GM10248 (cell line): ENCODE measurements around the gene RNF157.
"Not testable (repeated sequence)": the region's sequence is repeated elsewhere in the genome, so short reads cannot be mapped to it uniquely, and the experiment has no call there.

Source experiments
- CTCF ChIA-PET: fragments of 300-600 bp; sonication (Branson Sonifier 250); formaldehyde crosslinking; extraction: SDS; loops from one replicate; lab custom pipeline; 2021; ENCODE audit warnings: antibody characterized with exemption; lab: Yijun Ruan, JAX
- POLR2A ChIA-PET: fragments of 350-650 bp; sonication (Branson Sonifier 250); formaldehyde crosslinking; extraction: SDS; loops from one replicate; lab custom pipeline; 2020; ENCODE audit warnings: antibody characterized with exemption; lab: Yijun Ruan, JAX
- DNase-seq: peaks from one replicate; pipeline ENCODE4 v3.0.0; 2012; ENCODE audit errors: extremely low spot score
- TF ChIP-seq, protein P1 (sequence below): IDR thresholded peaks from 2 replicates; pipeline ENCODE4 v1.5.1; 2012; ENCODE audit warnings: mild to moderate bottlenecking, low read depth; ENCODE audit errors: extremely low read depth, missing control alignments, control extremely low read depth

RNF157 gene

DNA sequence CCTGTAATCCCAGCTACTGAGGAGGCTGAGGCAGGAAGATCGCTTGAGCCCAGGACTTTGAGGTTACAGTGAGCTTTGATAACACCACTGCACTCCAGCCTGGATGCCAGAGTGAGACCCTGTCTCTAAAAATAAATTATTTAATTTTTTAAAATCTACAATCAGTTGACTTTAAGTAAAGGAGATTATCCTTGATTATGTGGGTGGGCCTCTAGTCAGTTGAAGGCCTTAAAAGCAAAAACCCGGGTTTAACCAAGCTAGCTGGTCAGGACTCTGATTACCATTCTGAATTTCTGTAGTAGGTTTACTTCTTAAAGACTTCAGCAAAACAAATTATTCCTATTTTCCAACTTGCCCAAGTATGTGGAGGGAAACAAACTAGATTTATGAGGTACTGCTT is 4.4 kb downstream of the RNF157 start:
- ChIA-PET CTCF (interaction anchor here (0.9 to 1.0 kb wide), 2 partner anchors 12 to 16 kb away, joined by 3 read pairs; no protein-coding TSS in a partner anchor), POLR2A (no interaction called here)
- TF ChIP-seq, protein P1, sequence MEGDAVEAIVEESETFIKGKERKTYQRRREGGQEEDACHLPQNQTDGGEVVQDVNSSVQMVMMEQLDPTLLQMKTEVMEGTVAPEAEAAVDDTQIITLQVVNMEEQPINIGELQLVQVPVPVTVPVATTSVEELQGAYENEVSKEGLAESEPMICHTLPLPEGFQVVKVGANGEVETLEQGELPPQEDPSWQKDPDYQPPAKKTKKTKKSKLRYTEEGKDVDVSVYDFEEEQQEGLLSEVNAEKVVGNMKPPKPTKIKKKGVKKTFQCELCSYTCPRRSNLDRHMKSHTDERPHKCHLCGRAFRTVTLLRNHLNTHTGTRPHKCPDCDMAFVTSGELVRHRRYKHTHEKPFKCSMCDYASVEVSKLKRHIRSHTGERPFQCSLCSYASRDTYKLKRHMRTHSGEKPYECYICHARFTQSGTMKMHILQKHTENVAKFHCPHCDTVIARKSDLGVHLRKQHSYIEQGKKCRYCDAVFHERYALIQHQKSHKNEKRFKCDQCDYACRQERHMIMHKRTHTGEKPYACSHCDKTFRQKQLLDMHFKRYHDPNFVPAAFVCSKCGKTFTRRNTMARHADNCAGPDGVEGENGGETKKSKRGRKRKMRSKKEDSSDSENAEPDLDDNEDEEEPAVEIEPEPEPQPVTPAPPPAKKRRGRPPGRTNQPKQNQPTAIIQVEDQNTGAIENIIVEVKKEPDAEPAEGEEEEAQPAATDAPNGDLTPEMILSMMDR = no peak
- no peak for DNase-seq

DNA sequence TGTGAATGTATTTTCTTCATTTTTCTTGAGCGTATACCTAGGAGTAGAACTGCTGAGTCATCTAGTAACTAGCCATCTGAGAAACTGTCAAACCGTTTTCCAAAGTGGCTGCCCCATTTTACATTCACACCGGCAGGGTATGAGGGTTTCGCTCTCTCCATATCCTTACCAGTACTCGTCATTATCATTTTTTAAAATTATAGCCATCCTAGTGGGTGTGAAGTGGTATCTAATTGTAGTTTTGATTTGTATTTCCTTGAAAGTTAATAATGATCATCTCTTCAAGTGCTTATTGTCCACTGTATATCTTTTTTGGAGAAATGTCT is 6.0 kb downstream of the RNF157 start:
- POLR2A ChIA-PET = no interaction called here
- TF ChIP-seq, protein P1 = no peak
- CTCF ChIA-PET = interaction anchor here (1.0 to 2.1 kb wide), 5 partner anchors 13 to 50 kb away, joined by 3 to 6 read pairs (median 3); no protein-coding TSS in a partner anchor
- DNase-seq = no peak

DNA sequence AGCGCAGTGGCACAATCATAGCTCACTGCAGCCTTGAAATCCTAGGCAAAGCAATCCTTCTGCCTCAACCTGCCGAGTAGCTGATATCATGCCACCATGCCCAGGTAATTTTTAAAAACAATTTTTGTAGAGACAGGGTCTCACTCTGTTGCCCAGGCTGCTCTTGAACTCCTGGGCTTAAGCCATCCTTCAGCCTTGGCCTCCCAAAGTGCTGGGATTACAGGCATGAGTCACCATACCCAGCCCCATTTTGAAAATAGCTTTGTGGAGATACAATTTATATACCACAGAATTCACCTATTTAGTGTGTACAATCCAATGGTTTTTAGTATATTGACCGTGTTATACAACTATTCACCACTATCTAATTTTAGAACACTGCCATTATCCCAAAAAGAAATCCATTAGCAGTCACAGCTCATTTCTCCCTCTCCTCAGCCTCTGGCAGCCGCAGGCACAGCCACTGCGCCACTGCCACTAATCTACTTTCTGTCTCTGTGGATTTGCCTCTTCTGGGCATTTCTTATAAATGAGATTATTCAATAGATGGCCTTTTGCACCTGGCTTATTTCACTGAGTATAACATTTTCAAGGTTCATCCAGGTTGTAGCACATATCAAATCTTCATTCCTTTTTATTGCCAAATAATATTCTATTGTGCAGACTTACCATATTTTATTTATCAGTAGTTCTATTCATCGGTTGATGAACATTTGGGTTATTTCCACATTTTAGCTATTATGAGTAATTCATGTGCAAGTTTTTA is 6.5 kb downstream of the RNF157 start:
- no peak for DNase-seq
- ChIA-PET POLR2A (no interaction called here), CTCF (interaction anchor here (1.0 to 2.1 kb wide), 7 partner anchors 10 to 50 kb away, joined by 3 to 6 read pairs (median 3); no protein-coding TSS in a partner anchor)
- TF ChIP-seq, protein P1 = no peak

DNA sequence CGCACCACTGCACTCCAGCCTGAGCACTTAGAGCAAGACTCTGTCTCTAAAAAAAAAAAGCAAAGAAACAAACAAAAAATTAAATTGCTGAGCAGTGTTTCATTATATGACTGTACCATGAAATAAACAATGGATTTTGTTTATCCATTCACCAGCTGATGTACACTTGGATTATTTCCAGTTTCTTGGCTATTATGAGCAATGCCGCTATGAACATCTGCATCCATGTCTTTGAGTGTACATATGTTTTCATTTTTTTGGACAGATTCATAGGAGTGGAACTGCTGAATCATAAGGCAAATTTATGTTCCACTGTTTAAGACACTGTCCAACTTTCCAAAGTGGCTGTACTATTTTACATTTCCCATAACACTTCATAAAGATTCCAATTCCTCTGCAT is 8.0 kb downstream of the RNF157 start:
- CTCF ChIA-PET = interaction anchor here (1.0 kb wide), 1 partner anchor 48 kb away, joined by 3 read pairs; no protein-coding TSS in a partner anchor
- TF ChIP-seq, protein P1 = no peak
- POLR2A ChIA-PET = no interaction called here
- no peak for DNase-seq

DNA sequence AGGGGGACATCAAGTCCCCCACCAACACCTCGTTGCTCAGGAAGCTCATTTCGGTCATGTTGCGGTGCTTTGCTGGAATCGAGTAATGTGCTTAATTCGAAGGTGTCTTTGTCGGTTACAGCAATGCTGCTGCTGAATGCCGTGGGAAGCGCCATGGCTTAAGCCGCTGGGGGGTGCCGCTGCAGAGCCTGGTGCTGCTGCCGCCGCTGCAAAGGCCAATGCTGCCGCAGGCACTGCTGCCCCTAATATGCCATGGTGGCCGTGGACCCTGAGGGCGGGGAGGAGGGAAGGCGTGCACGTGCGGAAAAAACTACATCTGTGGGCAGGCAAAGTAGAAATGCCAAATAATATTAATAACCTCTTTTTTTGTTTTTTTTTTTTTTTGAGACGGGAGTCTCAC is 13.5 kb downstream of the RNF157 start:
- POLR2A ChIA-PET, CTCF ChIA-PET, DNase-seq: not testable (repeated sequence)

DNA sequence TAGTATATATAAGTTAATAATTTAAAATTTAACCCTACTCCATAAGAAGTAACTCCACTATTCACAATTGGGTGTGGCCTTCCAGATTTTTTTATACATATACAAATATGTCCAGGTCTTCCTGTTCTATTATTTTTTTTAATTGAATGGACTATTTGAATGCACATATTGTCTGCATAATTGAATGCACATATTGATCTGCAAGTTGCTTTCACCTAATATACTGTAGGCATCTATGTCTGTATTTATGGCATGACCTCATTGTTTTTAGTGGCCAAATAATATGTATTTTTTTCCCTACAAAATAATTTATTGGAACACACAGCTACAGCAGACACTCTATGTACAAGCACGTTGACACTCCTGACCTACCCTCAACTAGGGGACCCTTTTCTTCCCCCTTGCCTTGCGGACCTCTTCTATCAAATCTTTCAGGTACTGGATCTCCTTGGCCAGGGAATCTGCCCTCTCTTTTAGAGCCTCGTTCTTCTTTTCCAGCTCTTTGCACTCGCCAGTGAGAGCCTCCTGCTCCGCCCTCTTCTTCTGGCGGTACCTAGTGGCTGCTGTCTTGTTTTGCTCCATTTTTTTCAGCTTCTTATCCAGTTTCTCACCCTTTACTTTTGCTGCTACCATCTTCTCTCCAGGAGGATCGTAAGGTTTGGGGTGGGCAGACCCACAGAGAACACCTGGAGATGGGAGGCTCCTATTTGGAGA is 14.8 kb downstream of the RNF157 start:
- DNase-seq, CTCF ChIA-PET, POLR2A ChIA-PET: not testable (repeated sequence)

DNA sequence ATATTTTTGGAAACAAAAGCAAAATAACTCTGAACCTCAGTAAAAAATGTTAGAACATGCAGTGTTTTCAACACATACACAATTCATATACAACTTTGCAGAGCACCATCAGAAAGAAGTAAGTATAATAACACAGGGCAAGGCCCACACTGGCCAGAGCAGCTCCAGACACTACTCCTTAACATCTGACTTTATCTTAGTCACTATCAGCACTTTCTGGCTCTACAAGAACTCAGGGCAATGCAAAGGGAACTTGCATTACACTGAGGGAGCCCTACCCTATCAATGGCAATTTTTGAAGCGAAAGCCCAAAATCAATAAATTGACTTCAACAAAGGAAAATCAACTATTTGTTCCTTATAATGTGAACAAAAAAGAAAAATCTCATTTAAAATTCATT is 16.5 kb downstream of the RNF157 start:
- TF ChIP-seq, protein P1 = no peak
- POLR2A ChIA-PET = no interaction called here
- CTCF ChIA-PET = no interaction called here
- DNase-seq = no peak
